ENCODE data around the gene CYBRD1.

- TF ChIP-seq CTCF (IDR thresholded peaks at IDR 0.05 in 4 of 5, conservative IDR thresholded peaks at IDR 0.05 in 1 of 5) = no peak
- TF ChIP-seq POLR2A (IDR thresholded peaks at IDR 0.05) = no peak
Measured at GRCh38 chr2:171584001-171584400, 61.7 kb downstream of the CYBRD1 start.

Data from gastrocnemius medialis (tissue), 4 donors.